ENCODE data around the gene FUT7.

The FUT7 gene

GRCh38 chr9:137015540-137015930, 16.4 kb downstream of the FUT7 start:
- no peak overlapping the region for H3K4me3 ChIP-seq (ENCODE audit: low read depth, low read length)
- no peak for TF ChIP-seq CTCF (IDR thresholded peaks at IDR 0.05; ENCODE audit: low read depth, low read length, missing control alignments)
- DNase-seq (ENCODE audit: low read depth), result no peak

GRCh38 chr9:137014776-137015539, 16.9 kb downstream of the FUT7 start:
- no peak for TF ChIP-seq CTCF (IDR thresholded peaks at IDR 0.05; ENCODE audit: low read depth, low read length, missing control alignments)
- DNase-seq (ENCODE audit: low read depth), result no peak
- H3K4me3 ChIP-seq (ENCODE audit: low read depth, low read length), result no peak overlapping the region

- no peak overlapping the region for H3K4me3 ChIP-seq (ENCODE audit: low read depth, low read length)
- TF ChIP-seq CTCF (IDR thresholded peaks at IDR 0.05; ENCODE audit: low read depth, low read length, missing control alignments), result no peak
- no peak for DNase-seq (ENCODE audit: low read depth)
Observed at GRCh38 chr9:137014166-137014565, 17.7 kb downstream of the FUT7 start.

- TF ChIP-seq CTCF (IDR thresholded peaks at IDR 0.05; ENCODE audit: low read depth, low read length, missing control alignments), result no peak
- no peak overlapping the region for H3K4me3 ChIP-seq (ENCODE audit: low read depth, low read length)
- no peak for DNase-seq (ENCODE audit: low read depth)
Observed at GRCh38 chr9:137013571-137013940, 18.3 kb downstream of the FUT7 start.

- TF ChIP-seq CTCF (IDR thresholded peaks at IDR 0.05; ENCODE audit: low read depth, low read length, missing control alignments), result no peak
- DNase-seq (ENCODE audit: low read depth), result no peak
- no peak overlapping the region for H3K4me3 ChIP-seq (ENCODE audit: low read depth, low read length)
Observed at GRCh38 chr9:137012694-137013570, 19.0 kb downstream of the FUT7 start.

GRCh38 chr9:137011907-137012675, 19.8 kb downstream of the FUT7 start:
- no peak for TF ChIP-seq CTCF (IDR thresholded peaks at IDR 0.05; ENCODE audit: low read depth, low read length, missing control alignments)
- no peak for DNase-seq (ENCODE audit: low read depth)
- no peak overlapping the region for H3K4me3 ChIP-seq (ENCODE audit: low read depth, low read length)
